ENCODE data around the gene UBQLN4. TPM values are rescaled to one million over a fixed set of nuclear protein-coding genes. Genes with fewer than 3 reads are reported as not detected.

UBQLN4 gene
- total and polyA plus RNA-seq, 9 of the 15 experiments (the other 6 are each of a cell fraction or from before 2014, with no cell fraction given) = 13.5 to 65.5 (median 37.0) TPM

- Histone ChIP-seq H3K4me3 (no peak overlapping the region), H4K20me1 (replicated peaks; ENCODE audit: control insufficient read depth, insufficient read depth, low read length) (no peaks in the 10 kb centered on the region), H3K79me2 (ENCODE audit: control insufficient read depth, insufficient read depth, low read length) (no peaks in the 10 kb centered on the region), H3K27me3 (ENCODE audit: control insufficient read depth in 2 of 2, insufficient read depth in 2 of 2, low read length in 2 of 2) (no peaks in the 10 kb centered on the region), H3K36me3 (ENCODE audit: control insufficient read depth, insufficient read depth, low read length) (no peaks in the 10 kb centered on the region), H3K4me2 (ENCODE audit: insufficient read depth, low read length) (no peak overlapping the region), H3K9me1 (ENCODE audit: control insufficient read depth, insufficient read depth, low read length) (no peaks in the 10 kb centered on the region), H3K4me1 (replicated peaks in 1 of 2; ENCODE audit: control insufficient read depth in 2 of 2, insufficient read depth in 2 of 2, low read length in 2 of 2) (peaks cover 3 to 4% of the 10 kb centered on the region in 2 experiments; a peak in 2 of 5 replicates), H3K9me3 (replicated peaks; ENCODE audit: control insufficient read depth, insufficient read depth, low read depth, low read length) (no peaks in the 10 kb centered on the region), H3K27ac (ENCODE audit: extremely low read depth, low read depth, low read length) (no peak overlapping the region), H2AFZ (ENCODE audit: low read depth, low read length) (no peak overlapping the region), H3K9ac (ENCODE audit: insufficient read depth in 1 of 2, low read depth in 2 of 2, low read length in 2 of 2) (no peak overlapping the region)
- WGBS (ENCODE audit: insufficient coverage, low coverage, missing lambda C conversion rate) = 34% methylated on average over 4 of the region's 4 CpGs
- intact Hi-C loops (cut with micrococcal nuclease) (loop anchor here (5.0 kb wide), 1 partner anchor 41 kb away; no protein-coding TSS in a partner anchor), in situ Hi-C loops (cut with MboI) (no loop called here)
- ATAC-seq (no peak), FAIRE-seq (no peak), DNase-seq (ENCODE audit: extremely low read depth in 1 of 4, low spot score in 3 of 4) (no peak)
- POLR2A ChIA-PET = no interaction called here
- no TSS peak for BruUV-seq (replicated peaks)
- no peak for TF ChIP-seq SRF (CRISPR knock-in tag; IDR thresholded peaks at IDR 0.05)
- CTCF ChIA-PET (ENCODE audit: low intra/inter-chr PET ratio) = interaction anchor here (0.6 kb wide), 1 partner anchor 292 kb away, joined by 3 read pairs; no protein-coding TSS in a partner anchor
Observed at GRCh38 chr1:156026588-156026987, 27.0 kb downstream of the UBQLN4 start.

- FAIRE-seq (peak; percentile 70), ATAC-seq (peak; percentile 99), DNase-seq (ENCODE audit: extremely low read depth in 1 of 4, low spot score in 3 of 4) (peak; percentile 47 to 73 (median 64))
- no peaks in the 10 kb centered on the region for H3K9me3 ChIP-seq (replicated peaks; ENCODE audit: control insufficient read depth, insufficient read depth, low read depth, low read length)
- in situ Hi-C loops (cut with MboI) (no loop called here), intact Hi-C loops (cut with micrococcal nuclease) (loop anchor here (5.0 kb wide), 1 partner anchor 41 kb away; no protein-coding TSS in a partner anchor)
- H2AFZ ChIP-seq (ENCODE audit: low read depth, low read length) = peak overlapping the region; percentile 79
- no peaks in the 10 kb centered on the region for H3K36me3 ChIP-seq (ENCODE audit: control insufficient read depth, insufficient read depth, low read length)
- 4% methylated on average over 9 of the region's 9 CpGs for WGBS (ENCODE audit: insufficient coverage, low coverage, missing lambda C conversion rate)
- H3K27me3 ChIP-seq (ENCODE audit: control insufficient read depth in 2 of 2, insufficient read depth in 2 of 2, low read length in 2 of 2) = no peaks in the 10 kb centered on the region
- no peaks in the 10 kb centered on the region for H3K9me1 ChIP-seq (ENCODE audit: control insufficient read depth, insufficient read depth, low read length)
- ChIA-PET CTCF (ENCODE audit: low intra/inter-chr PET ratio) (interaction anchor here (0.6 to 0.7 kb wide), 2 partner anchors 40 to 293 kb away, joined by 3 to 5 read pairs; no protein-coding TSS in a partner anchor), POLR2A (interaction anchor here (0.7 to 1.2 kb wide), 3 partner anchors 18 to 91 kb away, joined by 3 to 4 read pairs (median 3); partner anchors contain the start of gene KHDC4)
- no peak overlapping the region for H3K4me3 ChIP-seq
- H3K79me2 ChIP-seq (ENCODE audit: control insufficient read depth, insufficient read depth, low read length) = no peaks in the 10 kb centered on the region
- peak overlapping the region; percentile 57 for H3K4me2 ChIP-seq (ENCODE audit: insufficient read depth, low read length)
- peaks cover 4 to 6% of the 10 kb centered on the region in 2 experiments; a peak in 3 of 5 replicates for H3K4me1 ChIP-seq (replicated peaks in 1 of 2; ENCODE audit: control insufficient read depth in 2 of 2, insufficient read depth in 2 of 2, low read length in 2 of 2)
- H3K27ac ChIP-seq (ENCODE audit: extremely low read depth, low read depth, low read length) = no peak overlapping the region
- no TSS peak for BruUV-seq (replicated peaks)
- no peaks in the 10 kb centered on the region for H4K20me1 ChIP-seq (replicated peaks; ENCODE audit: control insufficient read depth, insufficient read depth, low read length)
- H3K9ac ChIP-seq (ENCODE audit: insufficient read depth in 1 of 2, low read depth in 2 of 2, low read length in 2 of 2) = peak overlapping the region in 1 of 2 experiments; percentile 83; a peak in 1 of 4 replicates
- TF ChIP-seq ZNF146 (CRISPR knock-in tag; IDR thresholded peaks at IDR 0.05; ENCODE audit: unreplicated experiment) (no peak), ZNF175 (CRISPR knock-in tag; IDR thresholded peaks at IDR 0.05; ENCODE audit: low read depth) (no peak), ZNF592 (IDR thresholded peaks at IDR 0.05) (no peak), NCOA2 (IDR thresholded peaks at IDR 0.05; ENCODE audit: partially characterized antibody in 2 of 2) (no peak), TCF15 (CRISPR knock-in tag; IDR thresholded peaks at IDR 0.05) (no peak), NFXL1 (CRISPR knock-in tag; IDR thresholded peaks at IDR 0.05) (no peak), SMC3 (conservative IDR thresholded peaks at IDR 0.05; ENCODE audit: insufficient read depth, low read depth, low read length) (peak; percentile 62), NFYB (IDR thresholded peaks at IDR 0.05; ENCODE audit: extremely low read depth, insufficient read length) (no peak), EWSR1 (IDR thresholded peaks at IDR 0.05; ENCODE audit: borderline replicate concordance, low read depth, partially characterized antibody) (no peak)
Observed at GRCh38 chr1:156025876-156026275, 27.7 kb downstream of the UBQLN4 start.
